HT1080 (cell line): ENCODE measurements around the gene NUP107. TPM values are rescaled to one million over a fixed set of nuclear protein-coding genes. Genes with fewer than 3 reads are reported as not detected.

Source experiments
- DNase-seq: peaks from one replicate; pipeline ENCODE4 v3.0.0-alpha.2; 2015; ENCODE audit warnings: low read depth
- total RNA-seq: library from RNA; depleted of rRNA; stranded (reverse); fragments of >200 nt; shearing (Covaris generic); gene quantifications from 2 replicates; pipeline ENCODE4 v1.2.3, GENCODE V29; 2014

Gene NUP107
- total RNA-seq, 1 experiment from 2014 or later, result 111 TPM

GRCh38 chr12:68771223-68771925 is 84.6 kb downstream of the NUP107 start:
- DNase-seq, result no peak

GRCh38 chr12:68772714-68773113 is 85.9 kb downstream of the NUP107 start:
- no peak for DNase-seq

GRCh38 chr12:68773582-68773981 is 86.8 kb downstream of the NUP107 start:
- DNase-seq, result no peak

GRCh38 chr12:68775121-68775630 is 88.4 kb downstream of the NUP107 start:
- no peak for DNase-seq

GRCh38 chr12:68776976-68777610 is 90.3 kb downstream of the NUP107 start:
- DNase-seq, result no peak

GRCh38 chr12:68779280-68779679 is 92.5 kb downstream of the NUP107 start:
- DNase-seq, result no peak

GRCh38 chr12:68780731-68781130 is 94.0 kb downstream of the NUP107 start:
- no peak for DNase-seq

- no peak for DNase-seq
Observed at GRCh38 chr12:68781728-68782127, 95.0 kb downstream of the NUP107 start.

GRCh38 chr12:68784015-68784414 is 97.2 kb downstream of the NUP107 start:
- DNase-seq, result no peak

- no peak for DNase-seq
Observed at GRCh38 chr12:68785358-68785757, 98.6 kb downstream of the NUP107 start.

GRCh38 chr12:68785823-68786222 is 99.0 kb downstream of the NUP107 start:
- no peak for DNase-seq

- no peak for DNase-seq
Observed at GRCh38 chr12:68786929-68787328, 100.2 kb downstream of the NUP107 start.

- no peak for DNase-seq
Observed at GRCh38 chr12:68788554-68789143, 101.9 kb downstream of the NUP107 start.

- DNase-seq, result no peak
Observed at GRCh38 chr12:68789144-68789878, 102.5 kb downstream of the NUP107 start.

GRCh38 chr12:68790081-68790951 is 103.5 kb downstream of the NUP107 start:
- no peak for DNase-seq

GRCh38 chr12:68790952-68791234 is 104.1 kb downstream of the NUP107 start:
- DNase-seq, result no peak

GRCh38 chr12:68791897-68792481 is 105.2 kb downstream of the NUP107 start:
- DNase-seq, result no peak

- DNase-seq, result peak; percentile 65
Observed at GRCh38 chr12:68792952-68793351, 106.2 kb downstream of the NUP107 start.

GRCh38 chr12:68793436-68793835 is 106.7 kb downstream of the NUP107 start:
- no peak for DNase-seq

GRCh38 chr12:68793975-68794652 is 107.3 kb downstream of the NUP107 start:
- DNase-seq, result no peak
